AG09319 (cell line): ENCODE measurements around the gene PPP1R14C.

ENCODE experiments used
- DNase-seq: peaks from one replicate; pipeline ENCODE4 v3.0.0-alpha.2; 2010; ENCODE audit warnings: low read depth; ENCODE audit errors: extremely low read depth
- CTCF ChIP-seq: IDR thresholded peaks from 2 replicates; pipeline ENCODE4 v1.5.1; 2011; ENCODE audit warnings: low read depth, mild to moderate bottlenecking, inconsistent platforms, low read length, moderate library complexity

The PPP1R14C gene

GRCh38 chr6:150194195-150194594 lies 51.4 kb downstream of the PPP1R14C start:
- DNase-seq = no peak
- TF ChIP-seq CTCF = no peak

- no peak for DNase-seq
- TF ChIP-seq CTCF = no peak
Observed at GRCh38 chr6:150195996-150196417, 53.2 kb downstream of the PPP1R14C start.

GRCh38 chr6:150196942-150197745 lies 54.3 kb downstream of the PPP1R14C start:
- no peak for TF ChIP-seq CTCF
- DNase-seq = no peak

GRCh38 chr6:150198532-150198931 lies 55.7 kb downstream of the PPP1R14C start:
- DNase-seq = no peak
- TF ChIP-seq CTCF = no peak

GRCh38 chr6:150199241-150199640 lies 56.4 kb downstream of the PPP1R14C start:
- TF ChIP-seq CTCF = no peak
- DNase-seq = no peak

GRCh38 chr6:150200428-150201100 lies 57.7 kb downstream of the PPP1R14C start:
- DNase-seq = no peak
- TF ChIP-seq CTCF = no peak

GRCh38 chr6:150201285-150201684 lies 58.4 kb downstream of the PPP1R14C start:
- no peak for TF ChIP-seq CTCF
- DNase-seq = no peak
